ENCODE results near the gene ATP6V1C2. TPM values are rescaled to one million over a fixed set of nuclear protein-coding genes. Genes with fewer than 3 reads are reported as not detected.

Gene ATP6V1C2
- total and polyA plus RNA-seq, 8 donors: 0.10 to 4.0 (median 2.6) TPM

DNA sequence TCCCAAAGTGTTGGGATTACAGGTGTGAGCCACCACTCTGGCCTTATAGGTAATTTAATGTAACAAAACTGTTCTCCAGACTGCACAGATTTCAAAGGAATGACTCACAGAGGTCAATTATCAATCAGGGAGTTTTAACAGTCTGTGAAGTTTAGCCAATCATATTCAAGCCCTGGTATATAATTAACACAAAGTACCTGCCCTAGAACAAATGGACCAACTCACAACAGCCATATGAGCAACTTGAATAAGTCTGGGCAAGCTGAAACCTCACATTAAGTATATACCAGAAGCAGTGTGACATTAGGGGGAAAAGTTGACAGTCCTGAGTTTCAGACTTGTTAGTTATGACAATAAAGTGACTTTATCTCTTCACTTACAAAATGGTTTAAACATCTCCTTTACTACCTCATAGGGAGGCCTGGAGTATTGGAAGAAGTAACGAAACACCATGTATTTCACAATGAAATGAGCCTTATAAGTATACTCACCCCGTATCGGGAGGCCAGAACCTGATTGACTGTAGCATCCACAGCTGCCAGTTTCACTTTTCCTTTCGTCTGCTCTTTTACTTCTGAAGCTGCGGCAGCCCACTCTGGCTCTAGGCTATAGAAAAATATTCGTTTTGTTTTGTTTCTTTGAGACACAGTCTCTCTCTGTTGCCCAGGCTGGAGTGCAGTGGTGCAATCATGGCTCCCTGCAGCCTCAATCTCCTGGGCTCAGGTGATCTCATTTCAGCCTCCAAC lies 69.0 kb downstream of the ATP6V1C2 start:
- peaks cover 0 to 100% of the 10 kb centered on the region in 2 donors for H3K36me3 ChIP-seq
- peak; percentile 5 for ATAC-seq
- intact Hi-C loops (cut with DNase I): no loop called here

GRCh38 chr2:10792001-10792634 lies 70.7 kb downstream of the ATP6V1C2 start:
- intact Hi-C loops (cut with DNase I): no loop called here
- Histone ChIP-seq H3K27ac (no peak overlapping the region), H3K4me3 (no peak overlapping the region), H3K27me3 (no peaks in the 10 kb centered on the region), H3K9me3 (no peaks in the 10 kb centered on the region), H3K4me1 (peaks cover 0 to 2% of the 10 kb centered on the region in 2 donors), H3K36me3 (peaks cover 0 to 100% of the 10 kb centered on the region in 2 donors)
- TF ChIP-seq, protein P1, sequence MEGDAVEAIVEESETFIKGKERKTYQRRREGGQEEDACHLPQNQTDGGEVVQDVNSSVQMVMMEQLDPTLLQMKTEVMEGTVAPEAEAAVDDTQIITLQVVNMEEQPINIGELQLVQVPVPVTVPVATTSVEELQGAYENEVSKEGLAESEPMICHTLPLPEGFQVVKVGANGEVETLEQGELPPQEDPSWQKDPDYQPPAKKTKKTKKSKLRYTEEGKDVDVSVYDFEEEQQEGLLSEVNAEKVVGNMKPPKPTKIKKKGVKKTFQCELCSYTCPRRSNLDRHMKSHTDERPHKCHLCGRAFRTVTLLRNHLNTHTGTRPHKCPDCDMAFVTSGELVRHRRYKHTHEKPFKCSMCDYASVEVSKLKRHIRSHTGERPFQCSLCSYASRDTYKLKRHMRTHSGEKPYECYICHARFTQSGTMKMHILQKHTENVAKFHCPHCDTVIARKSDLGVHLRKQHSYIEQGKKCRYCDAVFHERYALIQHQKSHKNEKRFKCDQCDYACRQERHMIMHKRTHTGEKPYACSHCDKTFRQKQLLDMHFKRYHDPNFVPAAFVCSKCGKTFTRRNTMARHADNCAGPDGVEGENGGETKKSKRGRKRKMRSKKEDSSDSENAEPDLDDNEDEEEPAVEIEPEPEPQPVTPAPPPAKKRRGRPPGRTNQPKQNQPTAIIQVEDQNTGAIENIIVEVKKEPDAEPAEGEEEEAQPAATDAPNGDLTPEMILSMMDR (IDR thresholded peaks at IDR 0.05): no peak
- DNase-seq (no peak), ATAC-seq (no peak)

More for the DNA sequence above, 69.0 kb downstream of the ATP6V1C2 start:
- TF ChIP-seq, protein P1 (IDR thresholded peaks at IDR 0.05): no peak
- Histone ChIP-seq H3K9me3 (no peaks in the 10 kb centered on the region), H3K4me1 (peaks cover 0 to 2% of the 10 kb centered on the region in 2 donors), H3K4me3 (no peak overlapping the region), H3K27me3 (no peaks in the 10 kb centered on the region), H3K27ac (no peak overlapping the region)
- no peak for DNase-seq

DNA sequence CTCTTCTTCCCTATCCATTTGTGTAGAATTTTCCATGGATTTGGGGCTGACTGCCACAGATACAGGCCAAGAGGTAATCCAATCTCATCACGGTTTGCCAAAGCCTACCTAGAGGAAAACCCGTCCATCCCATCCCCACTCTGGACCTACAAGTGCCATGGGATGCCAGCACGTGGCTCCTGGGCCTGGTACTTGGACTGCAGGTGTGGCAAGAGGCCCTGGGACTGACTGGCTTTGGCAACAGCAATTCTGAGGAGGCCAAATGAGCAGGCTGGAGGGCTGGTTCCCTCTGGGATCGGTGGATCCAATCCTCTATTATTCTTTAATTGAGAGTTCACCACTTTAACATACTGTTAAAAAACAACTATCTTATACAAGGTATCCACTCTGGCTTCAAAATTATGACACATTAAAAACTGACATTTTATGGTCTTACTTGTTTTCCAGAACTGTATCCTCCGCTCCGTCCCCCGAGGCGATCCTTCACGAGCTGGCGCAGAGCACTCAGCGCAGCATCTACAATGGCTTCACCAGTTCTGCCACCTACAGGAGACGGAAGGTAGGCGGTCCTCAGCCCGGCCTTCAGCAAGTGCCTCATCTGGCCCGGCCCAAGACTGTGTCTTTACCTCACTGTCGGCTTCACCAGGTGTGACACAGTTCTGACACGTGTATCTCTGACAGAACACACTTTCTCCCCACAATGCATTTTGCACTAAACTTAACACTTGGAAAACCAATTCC lies 71.4 kb downstream of the ATP6V1C2 start:
- Histone ChIP-seq H3K27ac (no peak overlapping the region), H3K4me3 (no peak overlapping the region), H3K9me3 (no peaks in the 10 kb centered on the region), H3K4me1 (peaks cover 0 to 2% of the 10 kb centered on the region in 2 donors), H3K36me3 (peaks cover 0 to 100% of the 10 kb centered on the region in 2 donors), H3K27me3 (no peaks in the 10 kb centered on the region)
- ATAC-seq: no peak
- TF ChIP-seq, protein P1 (IDR thresholded peaks at IDR 0.05): no peak
- no peak for DNase-seq
- intact Hi-C loops (cut with DNase I): no loop called here

DNA sequence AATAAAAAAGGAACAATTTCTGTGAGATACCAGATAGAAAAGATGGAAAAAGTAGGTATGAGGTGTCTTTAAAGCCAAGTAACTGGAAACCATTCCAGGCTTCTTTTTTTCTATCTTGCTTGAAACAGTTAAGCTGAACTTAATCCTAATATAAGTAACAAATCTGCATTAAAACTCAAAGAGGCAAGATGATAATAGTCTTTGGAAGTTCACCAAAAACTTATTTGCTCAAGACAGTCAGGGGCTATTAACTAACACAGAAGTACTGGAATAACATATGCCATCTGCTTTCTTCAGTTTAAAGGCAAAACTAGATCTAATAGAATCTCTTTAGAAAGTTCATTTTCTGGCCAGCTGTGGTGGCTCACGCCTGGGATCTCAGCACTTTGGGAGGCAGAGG lies 72.4 kb downstream of the ATP6V1C2 start:
- Histone ChIP-seq H3K4me1 (peaks cover 0 to 2% of the 10 kb centered on the region in 2 donors), H3K4me3 (no peak overlapping the region), H3K9me3 (no peaks in the 10 kb centered on the region), H3K36me3 (peaks cover 0 to 100% of the 10 kb centered on the region in 2 donors), H3K27ac (no peak overlapping the region), H3K27me3 (no peaks in the 10 kb centered on the region)
- intact Hi-C loops (cut with DNase I): no loop called here
- no peak for DNase-seq
- TF ChIP-seq, protein P1 (IDR thresholded peaks at IDR 0.05): no peak
- no peak for ATAC-seq

GRCh38 chr2:10794876-10795275 lies 73.4 kb downstream of the ATP6V1C2 start:
- DNase-seq: no peak
- Histone ChIP-seq H3K4me1 (peaks cover 0 to 2% of the 10 kb centered on the region in 2 donors), H3K4me3 (no peak overlapping the region), H3K27ac (no peak overlapping the region), H3K36me3 (peaks cover 0 to 99% of the 10 kb centered on the region in 2 donors), H3K9me3 (no peaks in the 10 kb centered on the region), H3K27me3 (no peaks in the 10 kb centered on the region)
- no peak for ATAC-seq
- intact Hi-C loops (cut with DNase I): no loop called here
- TF ChIP-seq, protein P1 (IDR thresholded peaks at IDR 0.05): no peak
